GM18519 (cell line): ENCODE measurements around the gene NFS1.

ENCODE experiments used
- ATAC-seq: cut with Tn5 transposase; IDR thresholded peaks from one replicate; pipeline ENCODE4 v1.9.1; 2021; ENCODE audit warnings: mild to moderate bottlenecking, moderate library complexity; ENCODE audit not compliant: unreplicated experiment, low FRiP score

NFS1 gene

DNA sequence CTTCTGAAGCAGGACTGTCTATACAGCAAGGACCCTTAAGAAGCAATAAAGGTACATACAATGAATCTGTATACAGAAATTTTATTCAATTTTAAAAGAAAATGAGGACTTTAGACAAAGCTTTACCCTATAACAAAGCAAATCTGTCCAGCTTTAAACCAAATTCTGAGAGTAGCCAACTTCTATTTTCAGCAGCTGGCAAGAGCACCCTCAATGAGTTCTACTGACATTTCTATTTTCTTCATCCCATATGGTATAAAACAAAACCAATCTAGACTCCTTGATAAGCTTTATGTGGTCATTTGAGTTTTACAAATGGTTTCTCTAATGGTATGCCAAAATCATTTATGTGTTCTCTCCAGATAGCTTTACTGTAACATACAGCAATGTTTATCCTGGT, 47.2 kb downstream of the NFS1 start:
- no peak for ATAC-seq

DNA sequence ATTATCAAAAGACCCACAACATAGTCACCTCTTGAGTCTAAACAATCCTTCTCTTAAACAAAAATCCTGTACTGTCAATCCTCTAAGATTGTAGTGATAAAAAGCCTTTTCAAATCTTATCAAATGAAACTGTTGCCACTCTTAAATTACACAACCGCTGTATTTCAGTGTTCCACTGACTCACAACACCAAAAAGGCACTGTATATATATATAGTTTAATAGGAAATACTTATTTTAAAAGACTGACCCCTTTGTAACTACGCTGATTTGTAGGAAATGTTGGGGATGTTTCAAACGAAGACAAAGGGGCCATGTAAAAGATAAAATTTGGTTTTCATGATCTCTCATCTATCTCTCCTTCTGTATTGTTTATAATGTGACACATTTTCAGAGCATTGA, 48.5 kb downstream of the NFS1 start:
- ATAC-seq, result no peak

DNA sequence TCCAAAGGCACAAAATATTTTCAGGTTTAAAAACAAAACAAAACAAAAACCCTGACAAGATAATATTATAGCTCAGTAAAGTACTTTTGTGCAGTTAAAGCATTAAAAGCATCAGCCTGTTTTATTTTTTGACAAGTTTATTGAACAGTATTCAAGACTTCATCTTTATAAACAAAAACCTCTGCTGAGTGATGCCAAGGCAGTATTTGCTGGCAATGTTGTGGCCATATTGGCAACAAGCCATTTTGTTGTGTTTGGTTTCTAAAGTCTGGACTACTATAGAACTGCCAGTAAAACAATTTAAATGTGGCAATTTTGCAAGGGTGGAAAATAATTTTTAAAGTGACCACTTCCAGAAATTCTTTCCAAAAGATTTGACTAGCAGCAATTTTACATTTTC, 50.3 kb downstream of the NFS1 start:
- ATAC-seq, result no peak

DNA sequence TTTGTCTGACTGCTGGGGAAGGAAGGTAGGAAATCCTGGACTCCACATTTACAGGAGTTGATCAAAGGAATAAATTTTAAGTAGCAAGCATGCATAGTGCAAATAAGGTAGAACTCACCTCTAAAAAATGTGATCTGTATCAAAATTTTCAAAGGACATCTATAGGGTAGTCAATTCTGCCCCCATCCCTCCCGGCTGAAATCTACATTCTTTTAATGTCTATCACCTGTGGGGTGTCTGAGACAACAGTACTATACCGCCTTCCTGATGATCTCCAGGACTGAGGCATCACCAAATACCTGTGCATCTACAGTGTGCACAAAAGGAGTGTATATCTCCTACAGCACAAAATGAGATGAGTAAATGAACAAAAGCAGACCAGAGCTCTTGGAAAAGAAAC, 54.3 kb downstream of the NFS1 start:
- no peak for ATAC-seq

DNA sequence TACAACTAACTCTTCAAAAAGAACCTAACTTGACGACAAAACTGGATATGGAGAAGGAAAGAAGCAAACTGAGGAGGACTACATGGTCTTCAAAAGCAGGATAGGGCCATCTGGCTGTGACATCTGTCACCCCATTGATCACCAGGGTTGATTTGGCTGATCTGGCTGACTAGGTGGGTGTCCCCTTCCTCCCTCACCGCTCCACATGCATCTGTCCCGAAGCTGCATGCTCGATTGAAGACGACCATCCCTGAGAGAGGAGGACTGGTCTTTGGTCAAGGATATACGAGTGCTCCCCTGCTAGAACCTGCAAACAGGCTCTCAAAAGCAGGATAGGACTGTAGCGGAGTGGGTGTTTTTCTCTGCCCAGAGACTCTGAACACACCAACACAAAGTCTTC, 56.1 kb downstream of the NFS1 start:
- no peak for ATAC-seq

DNA sequence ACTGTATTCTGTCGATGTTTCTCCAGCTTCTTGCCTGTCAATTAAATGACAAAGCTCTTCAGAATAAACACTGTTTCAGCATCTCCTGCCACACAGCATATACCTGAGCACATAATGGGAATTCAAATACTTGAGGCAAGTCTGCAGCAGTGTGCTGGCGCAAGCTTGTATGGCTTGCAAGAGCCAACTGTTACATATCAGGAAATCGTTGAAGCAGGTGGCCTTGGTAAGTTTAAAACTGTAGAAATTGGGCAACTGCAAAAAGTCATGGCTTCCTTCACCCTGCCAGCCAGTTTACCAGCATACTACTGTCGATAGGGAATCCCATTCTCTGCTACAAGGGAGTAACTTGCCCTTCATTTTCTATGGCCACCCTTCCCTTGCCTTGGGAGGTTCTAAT, 57.4 kb downstream of the NFS1 start:
- no peak for ATAC-seq

DNA sequence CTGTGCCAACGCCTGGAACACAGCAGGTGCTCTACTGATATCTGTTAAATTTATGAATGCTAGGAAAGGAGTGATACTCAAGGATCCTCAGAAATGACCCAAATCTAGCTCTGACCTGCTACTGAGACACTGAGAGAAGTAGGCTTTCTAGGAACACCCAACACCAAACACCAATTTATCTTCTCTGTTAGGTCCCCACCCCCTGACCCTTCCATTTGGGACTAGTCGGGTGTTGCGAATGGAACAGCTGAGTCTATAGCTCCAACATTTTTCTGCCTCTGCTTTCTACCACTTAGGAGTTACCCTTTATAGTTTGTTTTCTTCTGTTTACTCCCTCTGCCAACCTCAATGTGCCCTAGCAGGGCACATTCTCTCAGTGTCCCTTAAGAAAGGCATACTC, 58.4 kb downstream of the NFS1 start:
- ATAC-seq, result no peak

DNA sequence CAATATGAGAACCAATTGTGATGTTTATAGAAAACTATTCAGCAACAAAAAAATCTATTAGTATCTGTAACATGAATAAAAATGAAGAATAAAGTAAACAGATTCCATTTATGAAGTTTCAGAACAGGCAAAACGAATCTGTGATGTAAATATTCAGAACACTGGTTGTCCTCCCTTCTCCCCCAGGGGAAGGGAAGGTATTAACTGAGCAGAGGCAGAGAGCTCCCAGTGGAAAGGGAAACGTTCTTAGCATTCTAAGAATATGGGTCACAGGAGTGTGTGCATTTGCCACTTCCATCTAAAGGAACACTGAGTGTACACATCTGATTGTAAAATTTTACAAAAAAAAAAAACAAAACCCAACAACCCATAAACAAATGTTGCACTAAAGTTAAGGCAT, 60.4 kb downstream of the NFS1 start:
- ATAC-seq, result no peak

DNA sequence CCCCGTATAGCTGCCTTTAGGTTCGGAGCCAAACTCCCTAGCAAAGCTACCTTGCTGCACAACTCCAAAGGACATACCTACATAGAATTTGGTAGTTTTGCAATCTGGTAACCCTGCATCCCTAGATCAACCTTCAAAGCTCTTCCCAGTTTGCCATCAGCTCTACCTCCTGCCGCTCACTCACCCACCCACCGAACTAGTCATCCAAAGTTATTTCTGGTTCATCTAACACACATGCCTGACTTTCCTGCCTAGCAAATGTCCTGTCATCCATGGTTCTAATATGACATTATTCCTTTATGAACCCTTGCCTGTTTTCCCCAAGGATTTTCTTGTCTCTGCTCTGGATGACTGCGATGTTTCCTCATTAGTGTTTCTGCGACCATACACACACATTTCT, 61.9 kb downstream of the NFS1 start:
- no peak for ATAC-seq

DNA sequence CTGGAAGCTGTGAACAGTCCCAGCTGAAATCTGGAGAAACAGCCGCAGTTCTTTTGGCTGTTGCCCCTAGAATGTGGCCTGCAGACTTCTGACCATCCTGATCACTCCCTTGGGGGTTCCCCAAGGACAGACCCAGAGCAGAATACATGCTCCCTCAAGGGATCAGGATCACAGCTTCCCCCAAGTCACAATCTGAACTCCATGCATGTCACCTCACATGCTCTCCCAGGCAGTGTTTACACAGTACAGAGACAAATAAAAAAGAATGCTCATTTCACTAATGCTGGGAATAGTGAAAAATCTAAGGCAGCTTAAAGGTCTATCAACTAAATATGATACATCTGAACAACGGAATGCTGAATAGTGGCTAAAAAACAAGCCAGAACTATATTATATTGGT, 63.1 kb downstream of the NFS1 start:
- no peak for ATAC-seq

DNA sequence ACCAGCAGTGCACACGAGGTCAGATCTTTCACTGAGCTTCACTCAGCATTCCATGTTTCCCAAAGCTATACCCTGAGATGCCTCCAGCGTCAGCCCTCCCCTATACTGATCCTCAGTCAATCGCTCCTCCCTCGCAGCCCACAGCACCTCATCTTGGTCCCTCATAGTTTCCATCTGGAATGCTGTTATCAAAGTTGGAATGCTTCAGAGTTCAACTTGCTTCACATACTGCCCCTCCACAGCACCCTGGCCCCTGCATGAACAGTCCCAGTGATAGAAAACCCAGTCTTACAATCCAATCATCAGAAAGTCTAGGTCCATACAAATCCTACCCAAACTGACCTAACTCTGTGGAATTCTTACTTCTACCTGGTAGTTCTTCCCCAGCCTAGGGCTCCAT, 63.5 kb downstream of the NFS1 start:
- ATAC-seq, result no peak

DNA sequence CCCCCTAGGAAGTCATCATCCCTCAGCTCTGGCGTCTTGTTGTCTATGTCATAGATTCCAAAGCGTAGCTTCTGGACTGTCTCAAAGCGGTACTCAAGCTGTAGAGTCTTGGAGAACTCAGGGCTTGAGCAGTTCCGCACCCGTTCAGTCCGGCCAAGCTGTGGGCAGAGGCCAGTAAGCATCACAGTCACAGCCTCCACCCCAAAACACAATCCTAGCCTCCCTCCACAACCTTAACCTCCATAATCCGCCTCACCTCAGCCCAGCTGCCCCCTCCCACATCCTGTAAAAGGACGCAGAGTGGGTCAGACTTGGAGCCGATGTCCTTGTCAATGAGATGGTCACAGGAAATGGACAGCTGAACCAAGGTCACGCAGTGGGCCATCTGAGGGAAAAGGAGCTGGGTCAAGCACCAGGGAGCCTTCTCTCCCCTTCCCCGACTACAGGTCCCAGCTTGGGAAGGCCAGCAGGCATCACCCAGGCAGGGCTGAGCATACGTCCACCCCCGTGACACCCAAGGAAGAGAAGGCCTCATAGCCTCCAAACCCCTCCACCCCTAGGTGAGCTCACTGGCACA, 66.5 kb downstream of the NFS1 start:
- no peak for ATAC-seq

DNA sequence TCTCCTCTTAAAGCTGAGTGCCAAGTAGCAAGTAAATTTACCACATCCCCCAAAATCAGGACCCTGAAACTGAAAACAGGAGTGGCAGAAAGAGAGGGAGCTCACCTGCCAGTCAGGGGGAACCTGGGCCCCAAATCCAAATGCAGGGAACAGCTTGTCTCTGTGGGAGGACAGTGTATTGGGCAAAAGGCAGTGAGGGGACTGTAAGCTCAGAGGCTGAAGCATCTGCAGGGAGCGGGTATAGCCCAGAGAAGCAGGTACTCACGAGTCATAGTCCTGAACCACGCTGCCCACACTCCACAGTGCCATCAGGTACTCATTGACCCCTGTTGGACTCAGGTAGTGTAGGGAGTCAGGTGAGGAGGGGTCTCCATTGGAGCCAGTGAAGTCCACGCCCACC, 68.5 kb downstream of the NFS1 start:
- no peak for ATAC-seq

DNA sequence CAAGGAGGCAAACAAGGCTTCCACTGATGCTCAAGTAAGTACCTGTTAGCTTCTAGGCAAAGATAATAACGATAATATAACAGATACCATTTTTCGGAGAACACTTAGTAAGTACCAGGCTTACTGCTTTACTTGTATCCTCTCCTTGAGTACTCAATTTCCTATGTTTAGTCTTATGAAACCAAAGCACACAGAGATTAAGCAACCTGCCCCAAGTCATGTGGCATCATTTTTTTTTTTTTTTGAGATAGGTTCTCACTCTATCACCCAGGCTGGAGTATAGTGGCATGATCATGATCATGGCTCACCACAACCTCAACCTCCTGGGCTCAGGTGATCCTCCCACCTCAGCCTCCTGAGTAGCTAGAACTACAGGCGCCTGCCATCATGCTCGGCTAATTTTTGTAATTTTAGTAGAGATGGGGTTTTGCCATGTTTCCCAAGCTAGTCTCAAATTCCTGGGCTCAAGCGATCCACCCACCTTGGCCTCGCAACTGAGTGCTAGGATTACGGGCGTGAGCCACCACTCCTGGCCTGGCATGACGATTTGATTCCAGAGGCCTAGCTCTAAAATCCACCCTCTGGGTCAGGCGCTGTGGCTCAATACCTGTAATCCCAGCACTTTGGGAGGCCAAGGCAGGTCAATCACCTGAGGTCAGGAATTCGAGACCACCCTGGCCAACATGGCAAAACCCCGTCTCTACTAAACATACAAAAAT, 69.6 kb downstream of the NFS1 start:
- no peak for ATAC-seq

DNA sequence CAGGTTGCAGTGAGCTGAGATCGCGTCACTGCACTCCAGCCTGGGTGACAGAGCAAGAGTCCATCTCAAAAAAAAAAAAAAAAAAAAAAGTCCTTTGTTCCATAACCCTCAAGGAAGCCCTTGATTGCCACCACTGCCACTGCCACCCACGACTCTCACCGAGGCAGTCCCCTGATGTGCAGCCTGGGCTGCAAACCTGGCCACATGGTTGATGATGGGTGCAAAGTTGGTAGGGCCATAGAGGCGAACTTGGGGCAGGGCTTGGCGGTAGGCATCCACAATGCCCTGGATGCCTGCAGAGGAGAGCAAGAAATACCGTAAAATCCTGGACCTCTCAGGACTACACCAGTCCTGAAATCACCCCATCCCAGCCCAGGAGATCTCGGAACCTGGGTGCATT, 72.0 kb downstream of the NFS1 start:
- no peak for ATAC-seq

DNA sequence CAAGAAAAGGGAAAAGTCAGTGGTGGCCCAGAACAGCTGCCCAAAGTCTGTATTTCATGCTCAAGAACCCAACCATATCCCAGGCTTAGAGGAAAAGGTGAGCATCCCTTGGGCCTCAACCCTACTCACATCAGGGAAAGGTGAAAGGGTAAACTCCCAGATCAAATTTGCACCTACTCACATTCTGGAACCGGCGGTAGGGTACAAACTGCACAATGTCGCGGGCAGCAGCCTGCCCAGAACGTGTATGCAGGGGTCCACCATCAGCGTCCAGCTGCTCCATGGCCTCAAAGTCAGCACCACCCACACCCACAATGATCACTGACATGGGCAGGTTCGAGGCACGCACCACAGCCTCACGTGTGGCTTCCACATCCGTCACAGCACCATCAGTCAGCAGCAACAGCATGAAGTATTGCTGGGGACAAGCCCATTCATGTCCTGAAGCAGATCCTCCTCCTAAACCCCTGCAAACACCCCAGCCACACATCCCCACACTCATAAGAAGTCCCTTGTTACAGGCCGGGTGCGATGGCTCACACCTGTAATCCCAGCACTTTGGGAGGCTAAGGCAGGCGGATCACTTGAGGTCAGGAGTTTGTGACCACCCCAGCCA, 72.7 kb downstream of the NFS1 start:
- no peak for ATAC-seq

DNA sequence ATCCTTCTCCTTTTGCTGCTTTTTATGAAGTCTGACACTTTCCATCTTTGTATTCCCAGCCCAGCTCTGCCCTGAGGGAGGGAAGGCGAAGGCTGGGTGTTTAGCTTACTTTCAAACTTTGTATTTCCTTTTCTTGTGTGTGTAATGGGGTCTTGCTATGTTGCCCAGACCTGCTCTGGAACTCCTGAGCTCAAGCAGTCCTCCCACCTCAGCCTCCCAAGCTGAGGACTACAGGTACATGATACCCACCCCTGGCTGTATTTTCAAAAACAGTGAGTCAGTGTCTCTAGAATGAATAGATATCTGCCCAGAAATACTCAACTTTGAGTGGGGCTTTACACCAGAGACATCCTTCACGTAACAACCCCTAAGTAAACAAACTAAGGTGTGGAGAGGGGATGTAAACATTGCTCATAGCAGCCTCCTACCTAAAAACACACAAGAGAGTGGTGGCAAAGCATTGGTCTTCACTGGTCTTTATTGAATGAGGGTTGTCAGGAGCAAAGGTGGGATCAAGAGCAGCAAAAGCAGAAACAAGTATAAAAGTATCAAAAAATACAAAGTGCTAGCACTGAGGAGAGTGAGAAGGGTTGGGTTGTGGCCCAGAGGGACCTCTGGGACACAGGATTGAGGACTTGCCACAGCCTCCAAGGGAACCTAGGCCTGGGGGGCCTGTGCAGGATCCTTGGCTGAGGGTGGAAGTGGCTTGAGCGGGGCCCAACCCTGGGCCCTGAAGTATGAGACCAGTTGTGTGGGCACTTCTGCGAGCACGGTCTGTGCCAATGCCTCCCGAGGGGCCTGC, 73.4 kb downstream of the NFS1 start:
- no peak for ATAC-seq

DNA sequence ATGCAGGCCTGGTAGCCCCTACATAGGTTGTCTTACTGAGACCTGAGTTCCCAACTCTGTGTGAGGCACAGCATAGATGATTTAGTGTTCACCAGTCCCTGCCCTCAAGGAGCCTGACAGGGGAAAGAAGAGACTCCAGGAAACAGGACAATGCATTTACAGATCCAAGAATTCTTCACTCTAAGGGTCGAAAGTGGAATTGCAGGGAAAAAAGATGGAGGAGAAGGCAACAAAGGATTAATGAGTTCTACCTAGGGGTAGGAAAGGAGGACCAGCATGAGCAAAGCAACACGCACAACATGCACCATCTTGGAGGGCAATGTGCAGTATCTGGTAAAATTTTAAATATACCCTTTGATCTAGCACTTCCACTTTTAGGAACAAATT, 77.6 kb downstream of the NFS1 start:
- no peak for ATAC-seq

DNA sequence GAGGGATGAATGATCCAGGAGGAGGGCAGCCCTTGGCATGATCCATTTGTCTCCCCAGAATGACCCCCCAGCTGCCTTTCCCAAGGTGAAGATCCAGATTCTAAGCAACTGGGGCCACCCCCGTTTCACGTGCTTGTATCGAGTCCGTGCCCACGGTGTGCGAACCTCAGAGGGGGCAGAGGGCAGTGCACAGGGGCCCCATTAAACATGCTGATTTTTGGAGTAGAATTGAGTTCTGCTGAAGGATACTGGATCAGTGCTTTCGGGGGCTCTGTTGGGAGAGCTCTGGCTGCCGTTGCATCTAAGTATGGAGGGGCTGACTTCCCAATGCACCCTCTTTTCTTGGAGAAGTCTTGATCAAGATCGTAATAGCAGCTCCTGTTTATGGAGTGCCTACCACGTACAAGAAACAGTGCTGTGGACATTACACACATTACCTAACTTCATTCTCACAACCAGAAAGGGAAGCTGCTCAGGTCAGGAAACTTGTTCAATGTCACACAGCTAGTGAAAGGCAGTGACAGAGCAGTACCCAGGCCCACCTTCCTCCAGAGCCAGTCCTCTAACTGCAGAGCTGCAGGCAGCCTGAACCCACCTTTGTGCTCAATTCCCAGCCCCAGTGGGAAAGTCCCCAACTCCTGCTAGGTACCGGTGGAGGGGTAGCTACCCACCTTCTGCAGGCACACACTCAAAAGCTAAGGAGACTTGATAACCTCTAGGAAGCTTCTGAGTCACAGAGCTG, 78.2 kb downstream of the NFS1 start:
- ATAC-seq, result no peak

DNA sequence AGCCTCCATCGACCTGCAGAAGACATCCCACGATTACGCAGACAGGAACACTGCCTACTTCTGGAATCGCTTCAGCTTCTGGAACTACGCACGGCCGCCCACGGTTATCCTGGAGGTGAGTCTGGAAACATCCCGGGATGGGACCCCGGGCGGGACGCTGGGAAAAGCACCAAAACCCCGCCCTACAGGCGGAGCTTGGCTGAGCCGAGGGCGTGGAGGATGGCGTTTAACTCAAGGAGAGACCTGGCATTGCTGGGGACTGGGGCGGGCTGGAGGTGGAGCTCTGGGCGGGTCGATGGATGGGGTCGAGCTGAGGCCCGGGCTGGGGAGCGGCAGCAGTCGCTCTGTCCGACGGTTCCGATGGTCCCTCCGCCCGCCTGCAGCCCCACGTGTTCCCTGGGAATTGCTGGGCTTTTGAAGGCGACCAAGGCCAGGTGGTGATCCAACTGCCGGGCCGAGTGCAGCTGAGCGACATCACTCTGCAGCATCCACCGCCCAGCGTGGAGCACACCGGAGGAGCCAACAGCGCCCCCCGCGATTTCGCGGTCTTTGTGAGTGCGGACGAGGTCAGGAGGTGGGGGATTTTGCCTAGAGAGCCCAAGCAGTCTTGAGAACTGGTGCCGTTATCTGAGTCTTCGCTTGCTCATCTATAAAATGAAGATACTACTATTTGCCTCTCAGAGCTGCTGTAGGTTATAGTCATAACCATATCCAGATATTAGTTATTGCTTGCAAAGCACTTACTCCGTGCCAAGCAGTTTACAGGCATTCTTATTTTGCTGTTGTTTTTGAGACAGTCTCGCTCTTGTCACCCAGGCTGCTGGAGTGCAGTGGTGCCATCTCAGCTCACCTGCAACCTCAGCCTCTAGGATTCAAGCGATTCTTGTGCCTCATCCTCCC, 79.7 kb downstream of the NFS1 start:
- no peak for ATAC-seq
